K562 treated with DMSO at 1 percent for 4 hours (cell line): Measurements from ENCODE around the gene RBM48. TPM values are rescaled to one million over a fixed set of nuclear protein-coding genes. Genes with fewer than 3 reads are reported as not detected.

Experiments
- total RNA-seq: library from RNA; unstranded; fragments of 300-600 nt; gene quantifications from 2 replicates; pipeline ENCODE4 v1.2.3, GENCODE V29; 2022; ENCODE audit not compliant: insufficient read depth

The RBM48 gene
- total RNA-seq, result 8.3 and 9.6 TPM in 2 replicates

GRCh38 chr7:92528188-92528957 lies at the start of gene RBM48, which contains the start of gene PEX1:
Gene RBM48, plus strand, starts transcription at chr7:92528795. Its CDS starts 19 bp downstream, at chr7:92528814.
Gene PEX1, minus strand, starts transcription at chr7:92528520. Its CDS starts 85 bp downstream, at chr7:92528435.

Other genes with a start within 250 kb of the RBM48 start
- gene GATAD1, start 81.3 kb upstream of the RBM48 start, total RNA-seq, result 28.2 and 31.0 TPM in 2 replicates
- 0.65 TPM in 1 of 2 replicates, not detected in the other for gene ERVW-1, start 50.8 kb upstream of the RBM48 start, total RNA-seq
- gene PEX1, start 275 bp upstream of the RBM48 start, total RNA-seq, result 11.6 and 15.9 TPM in 2 replicates
- gene FAM133B, start 61.6 kb downstream of the RBM48 start, total RNA-seq, result 23.5 and 25.1 TPM in 2 replicates